ENCODE results near the gene SMG7. TPM values are rescaled to one million over a fixed set of nuclear protein-coding genes. Genes with fewer than 3 reads are reported as not detected.

The SMG7 gene
- total and polyA plus RNA-seq, 2 donors (not counting 3 experiments of a cell fraction or from before 2014, with no cell fraction given): 25.4 to 47.1 TPM

DNA sequence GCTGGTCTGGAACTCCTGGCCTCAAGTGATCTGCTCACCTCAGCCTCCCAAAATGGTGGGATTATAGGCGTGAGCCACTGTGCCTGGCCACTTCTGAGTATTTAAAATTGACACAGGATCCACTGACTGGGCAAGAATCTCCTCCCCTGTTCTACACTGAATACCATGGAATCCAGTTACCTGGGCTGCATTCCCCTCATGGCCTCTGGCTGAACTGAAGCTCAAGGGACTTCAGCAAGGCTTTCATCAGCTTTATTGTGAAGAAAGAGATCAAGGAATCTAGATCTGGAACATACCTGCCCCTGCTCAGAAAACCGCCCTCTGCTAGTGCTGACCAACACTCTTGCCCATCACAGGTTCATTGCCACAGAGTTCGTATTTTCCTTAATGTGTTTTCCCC is 97.5 kb downstream of the SMG7 start:
- Histone ChIP-seq H3K27me3 (ENCODE audit: control insufficient read depth in 2 of 2, insufficient read depth in 2 of 2, low read length in 2 of 2) (no peaks in the 10 kb centered on the region), H3K27ac (ENCODE audit: insufficient read depth, low read depth, low read length) (no peak overlapping the region), H2AFZ (ENCODE audit: low read depth, low read length) (no peak overlapping the region), H3K9me3 (replicated peaks; ENCODE audit: control insufficient read depth, insufficient read depth, low read length) (no peaks in the 10 kb centered on the region), H3K4me3 (replicated peaks in 1 of 3; ENCODE audit: insufficient read depth in 1 of 3, low read depth in 1 of 3, low read length in 3 of 3) (no peak overlapping the region), H3K4me1 (ENCODE audit: control insufficient read depth, extremely low read depth, insufficient read depth, low read length) (peaks cover 4% of the 10 kb centered on the region), H3K9me1 (replicated peaks; ENCODE audit: control insufficient read depth, extremely low read depth, insufficient read depth, low read length) (no peaks in the 10 kb centered on the region), H3K9ac (replicated peaks; ENCODE audit: extremely low read depth, insufficient read depth, low read length) (no peak overlapping the region), H3K4me2 (ENCODE audit: insufficient read depth, low read length) (no peak overlapping the region), H3K79me2 (ENCODE audit: control insufficient read depth, insufficient read depth, low read length) (no peaks in the 10 kb centered on the region), H3K36me3 (ENCODE audit: control insufficient read depth in 2 of 2, extremely low read depth in 1 of 2, insufficient read depth in 2 of 2, low read length in 2 of 2) (no peaks in the 10 kb centered on the region), H4K20me1 (replicated peaks; ENCODE audit: control insufficient read depth, extremely low read depth, insufficient read depth, low read length) (no peaks in the 10 kb centered on the region)
- no TSS peak for BruUV-seq (replicated peaks)
- POLR2A ChIA-PET: no interaction called here
- no peak for FAIRE-seq
- intact Hi-C loops (cut with micrococcal nuclease) (no loop called here), dilution Hi-C loops (cut with MboI; ENCODE audit: extremely low pct_ligation_motif_present, low sequenced_read_pairs) (no loop called here)
- no peak for DNase-seq (ENCODE audit: low read depth, low spot score)
- CTCF ChIA-PET: no interaction called here
- TF ChIP-seq MYC (IDR thresholded peaks at IDR 0.05; ENCODE audit: low read depth, low read length) (no peak), POLR2AphosphoS5 (IDR thresholded peaks at IDR 0.05; ENCODE audit: insufficient read depth, low read depth, low read length) (no peak), POLR2A (IDR thresholded peaks at IDR 0.05; ENCODE audit: low read depth, low read length) (no peak), JUN (IDR thresholded peaks at IDR 0.05; ENCODE audit: borderline replicate concordance, insufficient read depth, insufficient read length, low read depth) (no peak), FOS (IDR thresholded peaks at IDR 0.05; ENCODE audit: borderline replicate concordance, insufficient read depth, low read length) (no peak), GATA2 (IDR thresholded peaks at IDR 0.05; ENCODE audit: insufficient read depth, insufficient read length, low read depth, low read length) (no peak), EZH2 (IDR thresholded peaks at IDR 0.05; ENCODE audit: borderline replicate concordance, low read depth, low read length, severe bottlenecking) (no peak)
- TF ChIP-seq, protein P1, sequence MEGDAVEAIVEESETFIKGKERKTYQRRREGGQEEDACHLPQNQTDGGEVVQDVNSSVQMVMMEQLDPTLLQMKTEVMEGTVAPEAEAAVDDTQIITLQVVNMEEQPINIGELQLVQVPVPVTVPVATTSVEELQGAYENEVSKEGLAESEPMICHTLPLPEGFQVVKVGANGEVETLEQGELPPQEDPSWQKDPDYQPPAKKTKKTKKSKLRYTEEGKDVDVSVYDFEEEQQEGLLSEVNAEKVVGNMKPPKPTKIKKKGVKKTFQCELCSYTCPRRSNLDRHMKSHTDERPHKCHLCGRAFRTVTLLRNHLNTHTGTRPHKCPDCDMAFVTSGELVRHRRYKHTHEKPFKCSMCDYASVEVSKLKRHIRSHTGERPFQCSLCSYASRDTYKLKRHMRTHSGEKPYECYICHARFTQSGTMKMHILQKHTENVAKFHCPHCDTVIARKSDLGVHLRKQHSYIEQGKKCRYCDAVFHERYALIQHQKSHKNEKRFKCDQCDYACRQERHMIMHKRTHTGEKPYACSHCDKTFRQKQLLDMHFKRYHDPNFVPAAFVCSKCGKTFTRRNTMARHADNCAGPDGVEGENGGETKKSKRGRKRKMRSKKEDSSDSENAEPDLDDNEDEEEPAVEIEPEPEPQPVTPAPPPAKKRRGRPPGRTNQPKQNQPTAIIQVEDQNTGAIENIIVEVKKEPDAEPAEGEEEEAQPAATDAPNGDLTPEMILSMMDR (IDR thresholded peaks at IDR 0.05; ENCODE audit: extremely low read depth in 1 of 2, insufficient read depth in 1 of 2, low read depth in 1 of 2, low read length in 2 of 2): no peak
- TF ChIP-seq, protein P2, sequence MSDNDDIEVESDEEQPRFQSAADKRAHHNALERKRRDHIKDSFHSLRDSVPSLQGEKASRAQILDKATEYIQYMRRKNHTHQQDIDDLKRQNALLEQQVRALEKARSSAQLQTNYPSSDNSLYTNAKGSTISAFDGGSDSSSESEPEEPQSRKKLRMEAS (IDR thresholded peaks at IDR 0.05; ENCODE audit: insufficient read depth, insufficient read length): no peak
